HG02571 (cell line): ENCODE results near the gene EML3.
A peak's percentile ranks its signal among the peaks of the same experiment; 100 is the strongest.
"Not testable (repeated sequence)": the region's sequence is repeated elsewhere in the genome, so short reads cannot be mapped to it uniquely, and the experiment has no call there.

ENCODE experiments used
- ATAC-seq: cut with Tn5 transposase; IDR thresholded peaks from one replicate; pipeline ENCODE4 v1.9.1; 2021; ENCODE audit warnings: mild to moderate bottlenecking, moderate library complexity; ENCODE audit not compliant: unreplicated experiment

The EML3 gene

DNA sequence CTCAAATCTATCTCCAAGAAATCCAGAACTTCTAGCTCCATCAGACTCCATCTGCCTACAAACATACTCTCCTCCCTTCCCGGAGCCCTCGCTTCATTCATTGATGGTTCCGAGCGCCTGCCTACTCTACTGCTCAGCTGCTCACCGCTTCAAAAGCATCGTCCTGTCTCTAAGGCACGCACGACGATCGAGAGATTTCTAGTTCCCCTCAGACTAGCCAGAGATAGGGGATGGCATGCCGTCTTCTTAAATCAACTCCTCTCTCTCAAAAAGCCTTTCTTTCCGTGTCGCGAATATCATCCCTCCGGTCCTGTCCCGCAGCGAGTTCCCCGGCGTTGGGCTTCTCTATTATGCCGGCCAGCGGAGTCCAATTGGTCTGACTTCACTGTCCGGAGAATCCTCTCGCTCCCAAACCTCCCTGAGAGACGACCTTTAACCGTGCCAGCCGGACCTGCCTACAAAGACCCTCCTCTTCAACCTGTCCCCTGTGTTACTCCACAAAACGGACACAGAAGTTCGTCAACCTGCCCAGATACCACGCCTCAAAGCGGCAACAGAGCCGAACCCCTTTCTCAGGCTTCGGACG lies 39.5 kb downstream of the EML3 start:
- ATAC-seq: no peak

DNA sequence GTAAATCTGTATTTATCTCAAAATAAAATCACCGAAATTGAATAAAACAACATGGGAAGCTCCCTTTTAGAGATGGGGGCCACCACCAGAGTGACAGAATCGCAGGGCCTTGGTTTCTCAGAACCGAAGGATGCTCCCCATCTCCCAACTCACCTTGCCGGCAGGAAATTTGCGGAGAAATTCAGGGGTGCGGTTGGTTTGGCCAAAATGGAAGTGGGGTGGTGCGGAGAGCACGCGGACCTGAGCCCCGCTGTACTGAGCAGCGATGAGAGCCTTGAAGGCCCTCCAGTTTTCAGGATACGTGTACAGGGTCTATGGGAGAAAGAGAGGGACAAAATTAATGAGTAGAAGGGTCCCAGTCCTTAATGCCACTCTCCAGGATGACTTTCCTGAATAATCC lies 40.1 kb downstream of the EML3 start:
- no peak for ATAC-seq

DNA sequence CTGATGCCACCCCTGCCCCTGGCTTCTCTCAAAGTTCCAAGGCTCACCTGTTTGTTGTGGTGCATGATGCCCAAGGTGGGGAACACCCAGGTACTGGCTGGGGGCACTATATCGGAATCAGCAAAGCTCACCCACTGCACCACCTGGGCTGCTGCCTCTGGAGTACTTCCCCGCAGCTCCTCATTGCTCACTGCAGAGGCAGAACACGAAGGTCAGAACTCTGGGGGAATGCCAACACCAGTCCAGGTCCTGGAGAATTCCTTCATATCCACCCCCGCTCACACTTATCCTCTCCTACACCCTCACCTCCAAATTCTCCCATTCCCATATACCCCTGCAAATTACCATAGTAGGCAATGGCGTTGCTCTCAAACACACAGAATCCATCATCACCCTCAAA lies 41.1 kb downstream of the EML3 start:
- ATAC-seq: not testable (repeated sequence)

DNA sequence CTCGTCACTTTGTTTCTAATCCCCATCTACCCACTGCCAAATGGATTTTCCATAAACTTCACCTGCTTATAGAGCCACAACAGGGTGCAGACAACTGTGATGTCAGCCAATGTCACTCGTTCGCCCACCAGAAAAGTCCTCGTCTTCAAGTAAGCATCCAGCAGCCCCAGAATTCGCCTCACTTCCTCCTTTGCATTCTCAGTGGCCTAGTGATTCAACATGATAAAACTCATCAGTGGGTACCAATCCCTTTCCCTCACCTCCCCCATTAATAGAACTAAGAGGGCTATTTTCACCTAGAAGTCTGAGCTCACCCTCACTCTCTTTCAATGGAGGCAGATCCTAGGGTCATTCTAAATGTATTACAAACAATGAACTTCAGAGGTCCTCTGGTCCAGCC lies 41.7 kb downstream of the EML3 start:
- ATAC-seq: not testable (repeated sequence)

DNA sequence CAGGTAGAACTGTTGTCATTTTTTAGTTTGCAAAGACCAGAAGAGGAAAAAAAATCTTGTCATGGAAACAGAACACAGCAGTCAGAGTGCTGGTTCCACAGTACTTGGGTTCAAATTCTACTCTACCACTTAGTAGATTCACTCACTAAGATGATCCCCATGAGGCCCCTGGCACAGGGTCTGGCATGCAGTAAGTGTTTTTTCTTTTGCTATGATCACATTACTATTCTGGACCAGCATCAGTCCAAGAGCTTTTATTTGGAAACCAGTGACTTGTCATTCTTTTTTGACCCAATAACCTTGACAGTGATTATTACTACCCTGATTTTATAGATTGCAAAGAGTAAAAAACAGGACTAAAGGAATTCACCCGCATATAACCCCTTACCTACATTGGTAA lies 43.0 kb downstream of the EML3 start:
- no peak for ATAC-seq

DNA sequence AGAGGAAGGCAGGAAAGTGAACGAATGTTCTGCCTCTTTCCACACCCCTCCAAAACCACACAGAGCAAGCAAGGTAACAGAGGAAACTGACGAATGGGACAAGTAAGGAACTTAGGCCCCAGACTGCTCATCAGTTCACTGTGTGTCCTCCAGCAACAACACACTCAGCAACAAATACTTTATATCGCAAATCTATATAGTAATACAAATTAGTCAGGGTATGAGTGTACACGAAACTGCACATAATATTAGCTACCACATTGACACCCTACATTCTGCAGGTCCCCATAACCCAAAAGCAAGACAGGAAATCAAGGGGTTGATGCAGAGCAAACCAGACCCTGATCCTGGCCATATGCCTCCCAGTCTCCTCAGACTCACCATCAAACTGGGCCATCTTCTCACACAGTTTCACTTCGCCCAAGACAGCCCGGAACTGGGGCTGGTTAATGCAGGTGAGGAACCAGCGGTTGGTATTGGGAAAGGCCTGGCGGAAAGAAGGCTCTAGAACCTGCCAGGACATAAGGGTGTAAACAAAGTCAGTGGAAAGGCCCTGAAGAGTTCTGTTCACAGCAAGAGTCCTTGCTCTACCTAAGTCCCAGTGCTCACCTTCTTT lies 45.4 kb downstream of the EML3 start:
- no peak for ATAC-seq

DNA sequence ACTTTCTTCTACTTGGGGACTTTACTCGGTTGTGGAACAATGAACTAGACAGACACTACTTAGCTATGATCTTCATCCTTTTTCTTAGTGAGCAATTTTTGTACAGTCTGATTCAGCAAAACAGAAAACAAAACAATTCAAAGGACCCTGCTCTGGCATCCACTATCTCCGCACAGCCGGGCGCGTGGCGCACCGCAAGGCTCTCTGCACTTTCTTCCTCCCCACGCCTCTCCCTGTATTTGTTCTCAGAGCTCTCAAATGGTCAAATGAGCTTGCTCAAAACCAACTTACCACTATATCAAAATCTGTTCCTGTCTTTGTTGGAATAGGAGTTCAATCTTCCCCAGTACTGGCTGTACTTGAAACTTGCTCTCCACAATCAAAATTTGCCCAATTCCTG lies 46.3 kb downstream of the EML3 start:
- no peak for ATAC-seq

DNA sequence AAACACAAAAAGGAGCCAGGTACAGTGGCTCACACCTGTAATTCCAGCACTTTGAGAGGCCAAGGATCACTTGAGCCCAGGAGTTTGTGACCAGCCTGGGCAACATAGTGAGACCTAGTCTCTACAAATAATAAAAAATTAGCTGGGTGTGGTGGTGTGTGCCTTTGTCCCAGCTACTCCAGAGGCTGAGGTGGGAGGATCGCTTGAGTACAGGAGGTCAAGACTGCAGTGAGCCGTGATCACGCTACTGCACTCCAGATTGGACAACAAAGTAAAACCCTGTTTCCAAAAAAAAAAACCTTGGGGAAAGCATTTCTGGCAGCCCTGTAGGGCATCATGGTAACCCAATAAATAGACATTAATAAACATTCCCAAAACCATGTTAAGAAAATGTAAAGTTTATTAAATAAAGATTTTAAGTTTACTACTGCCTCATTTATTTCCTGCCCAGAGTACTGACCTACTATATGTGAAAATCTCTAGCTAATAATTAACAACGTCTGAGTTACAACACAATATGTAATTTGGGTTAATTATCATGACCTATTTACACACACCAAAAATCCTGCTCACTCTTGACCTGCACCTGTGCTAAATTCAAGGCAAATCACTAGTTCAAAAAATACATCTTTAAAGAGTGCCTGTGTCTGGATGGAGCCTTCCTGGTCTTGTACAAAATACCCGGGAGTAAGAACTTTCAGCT lies 47.3 kb downstream of the EML3 start:
- no peak for ATAC-seq

DNA sequence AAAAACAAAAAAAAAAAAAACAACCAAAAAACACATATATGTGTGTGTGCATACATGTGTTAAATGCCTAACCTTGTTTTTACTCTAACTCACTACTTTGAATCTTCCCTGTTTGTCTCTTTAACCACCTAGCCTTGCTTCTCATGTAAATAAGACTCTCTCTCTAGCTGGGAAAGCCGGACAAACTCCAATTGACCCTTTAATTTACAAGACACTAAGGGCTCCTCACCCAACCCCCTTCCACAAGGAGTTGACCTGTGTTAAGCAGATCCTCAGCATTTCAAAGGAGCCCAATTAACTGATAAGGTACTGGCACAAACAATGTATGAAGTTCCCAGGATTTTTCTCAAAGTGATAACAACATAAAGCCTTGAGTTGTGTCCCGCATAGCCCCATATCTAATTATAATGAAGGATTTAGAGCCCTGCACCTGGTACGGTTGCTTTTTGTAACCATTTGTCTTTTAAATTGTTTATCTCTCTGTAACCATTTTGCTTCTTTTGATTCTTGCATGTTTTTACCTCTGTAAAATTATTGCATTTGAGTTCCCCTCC lies 50.8 kb downstream of the EML3 start:
- not testable (repeated sequence) for ATAC-seq

DNA sequence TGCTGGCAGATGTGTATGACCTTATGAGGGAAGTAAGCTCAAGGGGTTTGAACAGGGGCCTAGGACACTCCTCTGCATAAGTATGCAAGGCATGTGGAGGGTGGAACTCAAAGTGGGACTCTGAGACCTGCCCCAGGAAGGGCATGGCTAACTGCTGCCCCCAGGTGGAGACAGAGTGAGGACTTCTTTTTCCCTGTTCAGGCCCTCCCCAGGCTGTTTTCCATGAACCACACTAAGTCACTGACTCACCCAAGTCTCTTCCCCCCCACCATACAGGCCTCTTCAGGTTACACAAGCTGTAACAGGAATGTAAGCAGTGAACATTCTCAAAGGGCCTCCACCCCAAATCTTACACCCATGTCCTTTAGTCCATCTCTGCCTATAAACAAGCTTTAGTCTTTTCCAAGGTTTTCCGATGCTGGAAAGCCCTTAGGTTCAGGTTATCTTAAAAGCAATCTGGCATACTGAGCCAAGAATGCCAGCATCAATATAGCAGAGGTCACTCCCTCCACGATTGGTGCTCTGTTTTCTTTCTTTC lies 51.9 kb downstream of the EML3 start:
- no peak for ATAC-seq

DNA sequence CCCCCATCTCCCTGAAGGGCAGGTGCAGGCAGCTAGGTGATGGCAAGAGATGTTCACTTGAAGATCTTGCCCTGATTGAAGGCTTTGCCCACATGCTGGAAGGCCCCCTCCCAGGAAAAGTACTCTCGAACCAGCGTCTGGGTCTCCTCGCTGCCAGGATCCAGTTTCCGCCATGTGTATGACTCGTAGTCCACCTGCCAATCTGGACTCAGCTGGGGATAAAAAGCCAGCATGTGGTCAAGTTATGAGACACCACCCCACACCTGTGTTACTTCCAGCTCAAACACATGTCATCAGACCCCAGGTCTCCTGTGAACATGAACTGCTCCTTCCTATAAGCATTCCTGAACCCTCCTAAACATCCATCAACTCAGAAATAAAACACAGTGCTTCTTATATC lies 52.9 kb downstream of the EML3 start:
- not testable (repeated sequence) for ATAC-seq

DNA sequence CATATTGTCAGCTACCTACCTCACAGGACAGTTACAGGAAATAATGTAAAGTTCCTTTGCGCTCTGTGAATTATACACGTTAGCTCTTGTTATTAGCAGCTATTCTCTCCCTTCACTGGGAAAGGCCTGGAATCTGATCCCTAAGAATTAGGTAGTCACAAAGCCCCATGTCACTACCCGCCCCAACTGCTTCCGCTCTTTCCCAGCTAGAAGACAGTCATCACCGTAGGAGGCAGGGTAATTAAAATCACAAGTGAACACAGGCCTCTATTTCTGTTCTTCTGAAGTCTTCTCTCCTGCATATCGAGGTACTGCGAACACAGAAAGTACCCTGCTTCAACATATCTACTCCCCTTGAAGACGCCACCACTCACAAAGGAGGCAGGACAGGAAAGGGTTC lies 53.4 kb downstream of the EML3 start:
- ATAC-seq: no peak

DNA sequence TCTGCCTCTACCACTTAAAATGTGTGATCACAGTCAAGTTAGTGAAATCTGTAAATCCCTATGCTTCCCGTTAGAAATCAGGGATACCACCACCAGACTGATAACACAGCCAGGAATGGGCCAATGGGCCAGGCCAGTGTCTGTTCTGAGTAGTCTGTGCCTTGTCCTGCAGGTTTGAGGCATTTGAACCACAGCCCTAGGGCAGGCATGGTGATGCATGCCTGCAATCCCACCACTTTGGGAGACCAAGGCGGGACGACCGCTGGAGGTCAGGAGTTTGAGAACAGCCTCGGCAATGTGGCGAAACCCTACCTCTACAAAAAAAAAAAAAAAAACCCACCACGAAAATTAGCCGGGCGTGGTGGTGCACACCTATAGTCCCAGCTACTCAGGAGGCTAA lies 53.9 kb downstream of the EML3 start:
- ATAC-seq: no peak

DNA sequence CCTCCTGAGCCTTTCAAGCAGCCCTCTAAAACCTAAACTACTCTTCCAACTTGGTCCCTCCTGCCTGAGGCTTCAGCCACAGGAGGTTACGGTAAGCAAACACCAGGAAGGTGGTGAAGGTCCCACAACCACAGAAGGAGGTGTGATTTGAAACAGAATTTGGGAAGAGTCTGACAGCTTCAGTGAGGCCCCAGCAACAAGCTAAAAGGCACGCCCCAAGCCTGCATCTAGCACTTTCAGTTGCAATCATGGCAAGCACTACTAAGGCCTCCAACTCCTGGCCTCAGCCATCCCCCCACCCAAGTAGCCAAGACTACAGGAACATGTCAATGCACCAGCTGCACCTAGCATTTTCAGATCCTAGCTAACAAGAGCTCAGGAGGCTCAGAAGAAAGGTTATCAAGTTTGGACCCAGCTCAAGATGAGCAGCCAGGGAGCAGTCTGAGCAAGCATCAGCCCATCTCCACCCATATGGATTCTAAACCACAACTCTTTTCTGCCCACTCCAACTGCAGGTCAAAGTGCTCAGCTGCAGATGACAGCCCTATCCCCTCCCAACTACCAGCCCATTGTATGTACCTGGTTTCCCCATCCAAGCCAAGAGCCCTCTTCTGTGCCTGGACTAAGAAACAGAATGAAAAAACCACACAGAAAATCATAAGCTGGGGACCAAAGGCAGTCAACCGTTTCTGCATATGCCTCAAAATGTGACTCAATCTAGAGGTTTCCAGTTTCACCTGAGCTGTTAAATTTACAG lies 55.5 kb downstream of the EML3 start:
- ATAC-seq: no peak

DNA sequence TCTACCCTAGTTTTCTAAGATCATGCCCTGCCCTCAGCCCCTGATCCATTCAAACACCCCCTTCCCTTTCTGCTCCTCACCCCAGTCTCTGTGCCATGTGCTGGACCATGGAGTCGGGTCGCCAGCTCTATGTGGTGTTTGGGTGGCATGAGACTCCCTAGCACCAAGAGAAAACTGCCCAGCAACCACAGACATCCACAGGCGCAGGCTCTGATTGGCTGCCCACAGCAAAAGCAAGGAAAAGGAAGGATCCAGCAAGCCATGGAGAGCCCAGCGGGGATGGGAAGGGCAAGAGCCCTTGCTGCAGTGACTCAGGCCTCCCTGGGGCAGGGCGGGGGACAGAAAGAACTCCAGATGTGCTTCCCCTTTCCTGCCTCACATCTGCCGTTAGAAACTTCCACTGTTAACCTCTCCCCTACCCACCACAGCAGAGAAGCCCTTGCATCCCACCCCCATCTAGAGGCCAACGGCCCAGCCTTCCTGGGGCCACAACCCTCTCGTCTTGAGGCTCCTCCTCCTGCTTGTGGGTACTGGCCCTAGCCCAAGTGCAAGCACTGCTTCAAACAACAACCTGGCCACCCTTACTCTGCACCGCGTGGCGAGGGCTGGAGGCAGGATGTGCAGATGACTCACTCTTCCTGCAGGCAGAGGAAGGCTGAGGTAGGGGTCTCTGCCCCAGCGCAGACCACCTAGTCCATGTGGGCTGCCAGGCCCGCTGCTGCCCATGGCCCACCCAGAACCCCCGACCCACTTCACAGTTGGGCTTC lies 56.3 kb downstream of the EML3 start:
- ATAC-seq: peak; percentile 42

DNA sequence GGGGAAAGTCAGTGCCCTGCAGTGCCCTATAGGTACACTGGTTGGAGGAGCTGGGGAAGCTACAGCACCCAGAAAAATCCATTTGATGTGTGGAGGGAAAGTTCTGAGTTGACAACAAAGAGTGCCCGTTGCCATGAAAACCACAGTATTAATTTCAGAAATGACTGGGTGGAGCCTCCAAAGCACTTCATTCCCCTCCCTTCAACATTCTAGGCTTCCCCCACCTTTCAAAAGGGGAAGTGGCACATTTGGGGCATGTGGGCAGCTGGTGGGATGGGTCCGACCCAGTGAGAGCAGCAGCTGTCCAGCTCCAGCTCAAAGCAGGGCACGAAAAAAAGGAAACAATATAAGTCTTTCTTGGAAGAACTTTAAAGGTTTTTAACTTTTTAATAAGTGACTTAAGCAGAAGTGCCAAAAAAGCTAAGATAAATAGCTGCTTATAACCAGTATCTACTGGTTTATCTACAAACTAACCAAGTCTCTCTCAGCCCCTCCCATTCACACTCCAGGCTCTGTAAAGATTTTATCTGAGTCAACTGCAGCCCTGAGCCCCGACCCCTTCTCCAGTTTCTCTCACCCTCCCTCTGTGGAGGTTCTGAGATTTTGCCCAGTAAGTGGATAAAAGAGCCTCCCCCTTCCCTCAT lies 57.0 kb downstream of the EML3 start:
- ATAC-seq: peak; percentile 35

DNA sequence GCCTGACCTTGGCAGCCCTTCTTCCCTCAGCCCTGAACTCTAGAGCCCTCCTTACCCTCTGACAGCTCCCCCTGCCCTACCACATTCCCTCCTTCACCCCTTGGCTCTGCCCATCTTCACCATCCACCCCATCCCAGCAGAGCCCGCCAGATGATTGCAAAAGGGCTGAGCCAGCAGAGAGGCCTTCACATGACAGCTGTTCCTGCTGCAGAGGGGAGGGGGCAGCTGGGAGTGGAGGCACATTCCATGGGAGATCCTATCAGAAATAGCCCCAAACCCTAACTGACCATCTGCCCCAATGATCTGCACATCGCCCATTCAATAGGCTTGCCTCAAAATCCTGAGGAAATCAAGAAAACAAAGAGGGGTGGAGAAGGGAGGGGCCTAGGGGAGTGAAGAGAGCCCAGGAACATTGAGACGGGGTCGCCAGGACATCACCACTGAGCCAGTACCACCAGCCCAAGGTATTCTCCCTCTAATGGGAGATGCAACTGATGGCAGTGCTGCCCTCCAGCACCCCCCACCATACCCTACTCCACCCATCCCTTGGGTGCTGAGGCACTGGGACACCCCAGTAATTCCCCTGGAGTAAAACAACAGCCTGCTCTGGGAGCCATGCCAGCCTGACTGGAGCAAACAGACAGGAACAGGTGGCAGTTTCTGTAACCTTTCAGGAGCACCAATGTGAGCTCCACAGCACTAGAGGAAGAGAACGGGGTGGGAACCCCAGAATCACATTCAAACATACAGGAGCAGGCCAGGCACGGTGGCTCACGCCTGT lies 58.0 kb downstream of the EML3 start:
- no peak for ATAC-seq

DNA sequence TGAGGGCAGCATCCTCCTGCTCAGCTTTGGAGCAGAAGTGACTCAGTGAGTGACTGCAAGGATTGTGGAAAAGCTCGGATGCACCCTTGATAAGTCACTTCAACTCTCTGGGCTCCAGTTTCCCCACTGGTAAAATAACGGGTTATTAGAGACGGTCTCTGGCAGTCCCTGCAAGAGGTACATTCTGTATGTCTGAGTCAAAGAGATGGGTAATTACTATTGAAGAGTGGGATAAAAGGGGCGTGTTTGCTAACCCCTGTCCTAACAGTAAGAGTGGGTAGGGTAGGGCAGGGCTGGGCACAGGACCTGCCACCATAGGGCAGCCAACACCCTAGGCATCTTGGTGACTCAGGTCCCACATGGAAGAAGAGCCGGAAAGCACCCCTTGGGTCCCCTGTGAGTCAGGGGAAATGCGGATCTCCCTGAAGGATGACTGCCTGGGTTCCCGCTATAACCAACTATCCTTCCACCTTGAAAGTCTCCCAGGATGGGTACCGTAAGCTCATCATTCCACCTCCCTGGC lies 58.7 kb downstream of the EML3 start:
- no peak for ATAC-seq
